Activated gamma-delta T cell treated with anti-CD3 and anti-CD28 coated beads, Interleukin-2, amount 50 U/mL, for 16 hours (primary cell): ENCODE data around the gene RAD54L.
A peak's percentile ranks its signal among the peaks of the same experiment; 100 is the strongest.
"Not testable (repeated sequence)": the region's sequence is repeated elsewhere in the genome, so short reads cannot be mapped to it uniquely, and the experiment has no call there.

Experiments used
- DNase-seq: peaks from one replicate; pipeline ENCODE4 v3.0.0-alpha.2; 2020; ENCODE audit warnings: low read depth

The RAD54L gene

DNA sequence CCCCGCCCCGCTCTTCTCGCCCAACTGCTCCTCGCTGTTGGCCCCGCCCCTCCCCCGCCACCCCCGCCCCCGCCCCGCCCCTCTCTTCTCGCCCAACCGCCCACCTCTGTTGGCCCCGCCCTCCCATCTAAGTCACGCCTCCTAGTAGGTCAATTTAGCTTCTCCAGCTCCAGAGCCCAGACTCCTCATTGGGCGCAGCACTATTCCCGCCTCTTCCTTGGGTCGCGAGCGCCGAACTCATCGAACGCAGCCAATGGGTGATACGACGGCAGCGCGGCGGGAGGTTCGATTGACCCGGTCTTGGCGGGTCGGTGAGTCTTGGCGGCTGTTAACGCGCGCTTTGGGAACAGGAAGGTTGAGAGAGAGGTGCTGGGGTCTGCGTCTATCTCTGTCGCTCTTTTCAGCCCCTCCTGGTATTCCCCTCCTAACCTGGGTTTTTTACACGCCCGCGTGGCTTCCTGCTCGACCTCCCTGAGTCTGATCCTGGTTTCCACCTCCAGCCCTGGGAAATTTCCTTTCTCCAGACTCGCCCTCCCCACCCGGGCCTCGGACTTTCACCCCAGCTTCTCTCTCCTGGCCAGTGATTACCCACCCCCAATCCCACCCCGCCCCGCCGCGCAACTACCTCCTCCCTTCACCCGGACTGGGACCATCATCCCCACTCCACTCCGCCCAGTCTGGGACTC, at the start of gene RAD54L:
TSS of gene RAD54L (plus strand) at position 328 of the 686 bp plus-strand sequence. CDS start 643 bp downstream, outside the sequence.
- DNase-seq, result peak; percentile 93

DNA sequence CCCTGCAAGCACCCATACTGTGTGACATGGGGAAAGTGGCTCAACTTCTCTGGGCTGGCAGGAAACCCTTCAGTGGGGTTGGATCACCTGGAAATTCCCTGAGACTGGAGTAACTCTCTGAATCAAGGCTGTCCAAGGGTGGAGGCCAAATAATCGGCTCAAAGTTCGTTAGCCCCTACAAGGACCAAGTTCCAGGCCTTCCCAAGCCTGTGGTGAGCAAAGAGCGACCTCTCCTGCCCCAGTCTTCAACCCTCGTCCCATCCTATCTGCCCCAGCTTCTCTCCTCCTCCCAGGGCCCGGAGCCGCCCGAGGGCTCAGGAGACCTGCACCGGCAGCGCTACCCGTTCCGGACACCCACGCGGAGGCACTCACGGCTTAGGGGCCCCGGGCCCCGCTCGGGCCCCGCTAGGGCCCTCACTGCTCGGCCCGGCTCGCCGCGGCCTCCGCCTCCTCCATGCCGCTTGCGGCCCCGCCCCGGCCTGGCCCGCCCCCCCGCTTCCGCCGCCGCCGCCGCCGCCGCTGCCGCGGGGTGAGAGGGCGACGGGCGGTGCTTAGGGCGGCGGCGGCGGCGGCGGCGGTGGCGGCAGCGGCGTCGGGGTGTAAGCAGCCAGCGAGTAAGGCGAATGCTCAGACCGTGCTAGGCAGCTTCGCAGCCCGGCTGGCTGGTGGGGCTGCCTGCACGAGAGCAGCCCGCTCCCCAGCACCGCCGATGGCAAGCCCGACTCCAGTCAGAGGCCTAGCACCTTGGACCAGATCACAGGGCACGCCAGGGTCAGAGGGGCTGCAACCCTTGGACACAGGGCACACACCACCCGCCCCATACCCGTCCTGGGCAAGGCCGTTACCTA, 49.4 kb upstream of the RAD54L start, which contains the start of gene POMGNT1:
TSS of gene POMGNT1 (minus strand) at position 471 of the 848 bp plus-strand sequence. CDS start 613 bp downstream, outside the sequence.
- peak; percentile 60 for DNase-seq

DNA sequence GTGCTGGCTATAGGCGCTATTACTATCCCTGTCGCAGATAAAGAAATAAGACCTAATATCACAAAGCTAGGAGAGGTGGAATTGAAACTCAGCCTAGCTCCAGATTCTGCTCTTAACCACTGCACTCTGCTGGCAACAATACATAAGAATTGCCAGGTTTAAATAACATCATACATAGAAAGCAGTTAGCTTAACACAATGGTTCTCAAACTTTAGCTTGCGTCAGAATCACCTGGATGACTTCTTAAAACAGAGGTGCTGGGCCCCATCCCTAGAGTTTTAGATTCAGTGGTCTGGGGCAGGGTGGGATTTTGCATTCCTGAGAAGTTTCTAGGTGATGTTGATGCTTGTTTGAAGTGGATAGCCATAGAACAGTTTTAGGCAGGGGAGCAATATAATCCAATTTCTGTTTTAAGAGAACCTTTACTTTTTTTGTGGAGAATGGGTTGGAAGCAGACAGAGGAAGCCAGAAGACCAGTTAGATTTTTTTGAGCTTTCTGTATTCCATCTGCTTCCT, 48.3 kb upstream of the RAD54L start:
- DNase-seq, result no peak

DNA sequence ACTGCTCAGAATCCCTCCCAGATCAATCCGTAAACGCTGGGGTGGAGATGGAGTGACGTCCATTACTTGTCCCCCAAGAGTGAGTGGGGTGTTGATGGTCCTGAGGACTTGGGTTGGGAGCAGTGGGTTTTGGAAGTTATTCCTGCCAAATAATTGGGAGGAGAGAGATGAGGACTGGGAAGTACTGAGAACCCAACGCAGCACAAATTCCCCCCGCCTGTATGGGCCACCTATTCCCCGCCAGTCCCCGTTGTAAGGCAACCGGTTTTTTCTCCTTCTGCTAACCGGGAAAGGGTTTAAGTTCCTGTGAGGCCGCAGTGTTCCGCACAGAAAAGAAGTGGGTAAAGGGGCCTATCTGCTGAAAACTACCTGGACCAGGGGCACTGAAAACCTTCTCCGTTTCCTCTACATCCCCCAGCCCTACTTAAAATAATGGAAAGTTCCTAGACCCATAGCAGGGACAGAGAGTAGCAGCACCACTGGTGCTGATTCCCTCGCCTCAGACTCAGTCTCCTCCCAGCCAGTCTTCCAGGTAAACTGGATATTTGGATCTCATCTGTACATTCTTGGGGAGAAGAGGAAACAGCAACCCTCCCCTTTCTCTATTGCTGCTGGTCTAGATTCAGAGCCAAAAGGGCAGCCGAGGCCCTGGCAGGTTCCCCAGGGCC, 43.7 kb upstream of the RAD54L start:
- DNase-seq, result no peak

DNA sequence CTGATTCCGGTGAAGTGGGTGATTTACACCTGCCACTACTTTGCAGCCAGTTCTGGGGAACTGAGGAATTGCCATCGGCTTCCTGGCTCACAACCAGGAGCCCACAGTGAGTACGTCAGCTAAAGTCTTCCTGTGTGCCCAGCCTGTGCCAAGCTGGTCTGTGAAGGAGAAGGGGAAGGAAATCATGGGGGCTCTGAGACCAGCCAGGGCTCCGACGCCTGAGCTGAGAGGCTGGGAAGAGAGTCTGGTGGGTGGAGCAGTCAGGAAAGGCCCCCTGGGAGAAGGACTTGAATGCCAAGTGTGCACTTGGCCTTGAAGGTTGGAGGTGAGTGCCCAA, 43.2 kb upstream of the RAD54L start:
- DNase-seq, result no peak

DNA sequence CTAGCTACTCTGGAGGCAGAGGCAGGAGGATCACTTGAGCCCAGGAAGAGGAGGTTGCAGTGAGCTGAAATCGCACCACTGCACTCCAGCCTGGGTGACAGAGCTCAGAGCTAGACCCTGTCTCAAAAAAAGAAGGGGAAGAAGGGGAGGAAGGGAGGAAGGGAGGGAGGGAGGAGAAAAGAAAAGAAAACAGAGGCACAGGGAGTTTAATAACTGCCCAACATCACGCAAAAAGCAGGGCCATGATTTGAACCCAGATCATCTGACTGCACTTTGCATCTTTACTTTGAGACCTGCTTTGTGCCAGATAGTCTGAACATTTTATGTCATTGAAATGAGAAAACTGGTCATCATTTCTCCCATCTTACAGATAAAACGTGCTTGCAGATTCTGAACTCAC, 42.4 kb upstream of the RAD54L start:
- no peak for DNase-seq

DNA sequence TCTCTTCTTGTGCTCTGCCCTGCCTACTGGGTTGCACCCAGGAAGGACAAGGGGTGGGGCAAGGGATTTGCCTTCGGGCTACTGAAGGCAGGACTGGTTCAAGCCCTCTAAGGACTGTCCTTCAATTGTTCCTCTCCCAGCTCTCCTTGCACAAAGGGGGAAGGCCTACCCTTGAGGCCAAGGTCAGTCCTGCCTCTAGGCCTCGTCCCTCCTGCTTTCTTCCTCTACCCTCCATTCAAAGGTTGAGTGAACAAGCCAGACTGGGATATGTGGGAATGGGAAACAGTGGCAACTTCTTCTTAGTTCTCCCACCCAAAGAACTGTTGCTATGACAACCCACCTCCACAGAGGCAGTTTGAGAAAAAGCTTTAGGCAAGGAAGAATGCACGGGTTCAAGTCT, 41.8 kb upstream of the RAD54L start:
- no peak for DNase-seq

DNA sequence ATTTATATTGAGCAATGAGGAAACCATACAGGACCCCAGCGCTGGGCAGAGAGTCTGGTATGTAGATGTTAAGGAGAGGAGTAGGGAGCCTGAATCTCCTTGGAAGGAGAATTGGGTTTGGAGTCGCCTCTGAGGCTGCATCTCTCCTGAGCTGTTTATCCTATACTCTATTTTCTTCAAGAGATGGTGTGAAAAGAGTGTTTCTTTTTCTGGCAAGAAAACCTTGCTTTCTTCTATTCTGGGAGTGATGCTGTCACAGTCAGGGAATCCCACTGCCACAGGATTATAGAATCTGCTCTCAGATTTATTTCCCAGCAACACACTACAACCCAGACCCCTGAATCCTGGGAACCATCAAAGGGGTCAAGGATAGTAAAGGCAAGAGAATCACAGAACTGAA, 41.2 kb upstream of the RAD54L start:
- no peak for DNase-seq

DNA sequence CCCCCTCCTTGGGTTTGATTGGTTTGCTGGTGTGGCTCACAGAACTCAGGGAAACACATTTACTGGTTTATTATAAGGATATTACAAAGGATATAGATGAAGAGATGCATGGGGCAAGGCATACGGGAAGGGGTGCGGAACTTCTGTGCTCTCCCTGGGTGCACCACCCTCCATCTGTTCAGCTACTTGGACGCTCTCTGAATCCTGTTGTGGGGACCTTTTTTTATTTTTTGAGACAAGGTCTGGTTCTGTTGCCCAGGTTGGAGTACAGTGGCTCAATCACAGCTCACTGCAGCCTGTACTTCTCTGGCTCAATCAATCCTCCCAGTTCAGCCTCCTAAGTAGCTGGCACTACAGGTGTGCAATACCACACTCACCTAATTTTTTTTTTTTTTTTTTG, 37.0 kb upstream of the RAD54L start:
- no peak for DNase-seq

DNA sequence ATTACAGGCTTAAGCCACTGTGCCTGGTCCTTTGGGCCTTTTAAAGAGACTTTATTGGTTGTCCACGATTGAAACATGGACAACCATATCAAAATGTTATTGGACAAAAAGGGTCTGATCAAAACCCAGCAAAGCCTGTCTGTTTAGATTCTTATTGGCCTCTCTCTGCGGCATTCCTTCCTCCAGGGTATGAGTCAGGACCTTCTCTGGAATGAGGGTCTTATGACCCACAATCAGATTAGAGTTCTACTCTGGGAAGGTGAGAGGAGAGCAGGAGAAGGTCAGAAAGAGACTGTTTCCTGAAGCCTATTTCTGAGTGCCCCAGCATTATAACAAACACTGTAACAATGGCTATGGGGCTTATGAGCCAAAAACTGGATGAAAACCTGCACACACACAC, 36.5 kb upstream of the RAD54L start:
- DNase-seq, result no peak

DNA sequence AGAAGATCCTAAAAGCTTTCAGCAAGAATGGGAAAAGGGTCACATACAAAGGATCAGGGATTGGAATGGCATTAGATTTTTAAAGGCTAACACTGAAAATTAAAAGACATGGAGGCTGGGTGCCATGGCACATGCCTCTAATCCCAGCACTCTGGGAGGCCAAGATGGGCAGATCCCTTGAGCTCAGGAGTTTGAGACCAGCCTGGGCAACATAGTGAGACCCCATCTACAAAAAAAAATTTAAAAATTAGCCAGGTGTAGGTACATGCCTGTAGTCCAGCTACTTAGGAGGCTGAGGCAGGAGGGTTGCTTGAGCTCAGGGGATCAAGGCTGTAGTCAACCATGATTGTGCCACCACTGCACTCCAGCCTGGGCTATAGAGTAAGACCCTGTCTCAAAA, 32.1 kb upstream of the RAD54L start:
- DNase-seq, result no peak

DNA sequence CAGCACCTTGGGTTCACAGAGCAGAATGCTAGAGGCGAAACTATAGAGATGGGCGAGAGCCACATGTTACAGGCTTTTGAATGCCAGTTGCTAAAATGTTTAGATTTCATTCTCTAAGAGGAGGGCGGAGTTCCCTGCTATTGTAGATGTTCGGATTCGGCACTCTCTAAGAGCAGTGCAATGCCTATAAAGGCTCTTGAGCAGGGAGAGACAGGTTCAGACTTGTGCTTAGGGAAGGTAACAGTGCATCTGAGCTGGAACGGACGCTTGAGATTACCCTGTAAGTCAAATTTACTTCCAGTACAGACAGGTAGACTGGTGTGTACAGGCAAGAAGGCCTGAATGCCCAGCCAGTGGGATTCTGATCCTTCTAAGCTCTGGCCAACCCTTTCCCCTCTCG, 29.1 kb upstream of the RAD54L start:
- no peak for DNase-seq

DNA sequence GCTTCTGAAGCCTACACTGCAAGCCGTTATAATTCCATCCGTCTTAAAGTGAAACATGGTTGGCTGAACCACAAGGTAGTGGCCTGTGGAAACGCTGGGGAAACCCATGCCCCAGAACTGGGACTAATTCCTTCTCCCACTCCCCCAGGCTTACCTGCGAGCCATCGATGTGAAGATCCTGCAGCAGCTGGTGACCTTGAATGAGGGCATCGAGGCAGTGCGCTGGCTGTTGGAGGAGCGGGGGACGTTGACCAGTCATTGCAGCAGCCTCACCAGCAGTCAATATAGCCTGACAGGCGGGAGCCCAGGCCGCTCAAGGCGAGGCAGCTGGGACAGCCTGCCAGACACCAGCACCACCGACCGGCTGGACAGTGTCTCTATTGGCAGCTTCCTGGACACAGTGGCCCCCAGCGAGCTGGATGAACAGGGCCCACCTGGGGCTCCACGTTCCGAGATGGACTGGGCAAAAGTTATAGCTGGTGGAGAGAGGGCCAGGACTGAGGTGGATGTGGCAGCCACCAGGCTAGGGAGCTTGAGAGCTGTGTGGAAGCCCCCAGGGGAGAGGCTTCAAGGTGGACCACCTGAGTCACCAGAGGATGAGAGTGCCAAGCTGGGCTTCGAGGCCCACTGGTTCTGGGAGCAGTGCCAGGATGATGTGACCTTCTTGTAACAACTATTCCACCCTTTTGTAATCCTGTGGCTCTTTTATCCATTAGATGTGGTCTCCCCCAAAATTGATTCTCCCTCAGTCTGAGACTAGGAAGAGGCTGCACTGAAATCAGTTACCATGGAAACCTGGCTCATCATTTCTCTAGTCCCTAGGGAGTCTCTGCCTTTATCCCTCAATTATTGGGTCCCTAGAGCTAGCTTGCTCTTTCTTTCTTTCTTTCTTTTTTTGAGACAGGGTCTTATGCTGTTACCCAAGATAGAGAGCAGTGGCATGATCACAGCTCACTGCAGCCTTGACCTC, 27.7 kb upstream of the RAD54L start:
- DNase-seq, result no peak

DNA sequence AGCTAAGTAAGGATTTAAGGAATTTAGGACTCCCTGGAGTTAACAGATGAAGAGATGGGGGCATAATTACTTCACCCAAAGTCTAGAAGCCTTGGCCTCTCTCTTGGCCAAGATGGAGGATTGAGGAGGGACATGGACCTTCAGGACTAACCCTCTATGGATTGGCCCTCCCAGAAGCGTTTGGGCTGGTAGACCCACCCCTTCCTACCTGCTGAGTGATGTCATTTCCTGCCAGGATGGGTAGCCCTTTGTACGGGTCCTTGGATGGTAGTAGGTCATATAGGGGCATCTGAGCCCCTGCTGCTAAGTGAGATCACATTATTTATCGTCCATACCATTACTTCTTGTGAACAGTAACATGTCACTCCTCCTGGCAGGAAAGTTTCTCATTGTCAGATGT, 26.8 kb upstream of the RAD54L start:
- no peak for DNase-seq

DNA sequence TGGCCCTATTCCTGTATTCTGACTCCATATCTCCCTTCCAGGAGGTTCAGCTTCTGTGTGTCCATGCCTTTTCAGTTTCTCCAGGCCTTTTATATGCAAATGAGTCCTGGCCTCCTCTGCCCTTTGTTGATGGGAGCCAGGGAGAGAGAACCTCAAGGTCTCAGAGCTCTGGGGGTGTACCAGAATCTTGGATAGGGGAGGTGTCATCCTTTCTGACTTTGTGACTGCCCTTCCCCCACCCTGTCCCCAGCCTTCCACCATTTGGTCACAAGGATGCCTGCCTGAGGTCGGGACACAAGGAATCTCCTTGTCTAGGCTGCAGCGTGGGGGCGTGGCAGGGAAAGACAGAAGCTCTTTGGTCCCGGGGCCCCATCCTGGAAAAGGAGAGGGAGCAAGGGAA, 25.8 kb upstream of the RAD54L start:
- no peak for DNase-seq

DNA sequence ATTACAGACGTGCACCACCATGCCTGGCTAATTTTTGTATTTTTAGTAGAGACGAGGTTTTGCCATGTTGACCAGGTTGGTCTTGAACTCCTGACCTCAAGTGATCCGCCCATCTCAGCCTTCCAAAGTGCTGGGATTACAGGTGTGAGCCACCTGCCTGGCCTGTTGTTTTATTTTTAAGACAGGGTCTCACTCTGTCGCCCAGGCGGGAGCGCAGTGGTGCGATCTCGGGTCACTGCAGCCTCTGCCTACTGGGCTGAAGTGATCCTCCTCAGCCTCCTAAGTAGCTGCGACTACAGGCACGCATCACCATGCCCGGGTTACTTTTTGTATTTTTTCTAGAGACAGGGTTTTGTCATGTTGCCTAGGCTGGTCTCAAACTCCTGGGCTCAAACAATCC, 24.5 kb upstream of the RAD54L start:
- not testable (repeated sequence) for DNase-seq

DNA sequence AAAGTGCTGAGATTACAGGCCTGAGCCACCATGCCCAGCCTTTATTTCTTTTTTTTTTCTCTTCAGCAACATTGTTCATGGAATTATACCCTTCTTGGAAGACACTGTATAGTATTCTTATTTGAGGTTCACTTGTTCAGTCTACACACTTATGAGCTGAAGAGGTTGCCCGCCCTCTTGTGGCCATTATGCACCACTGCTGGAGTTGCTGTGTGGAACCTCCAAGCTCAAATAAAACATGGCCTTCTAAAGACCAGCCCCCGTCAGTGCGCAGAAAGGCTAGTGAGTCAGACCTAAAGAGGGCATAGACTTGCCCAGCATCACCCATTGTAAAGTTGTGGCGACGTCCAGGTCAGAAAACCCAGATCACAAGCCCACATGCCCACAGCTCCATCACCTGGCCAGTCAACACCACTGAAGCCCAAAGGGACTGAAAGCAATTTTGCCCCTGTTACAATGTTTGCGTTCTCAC, 24.1 kb upstream of the RAD54L start:
- DNase-seq, result peak; percentile 36

DNA sequence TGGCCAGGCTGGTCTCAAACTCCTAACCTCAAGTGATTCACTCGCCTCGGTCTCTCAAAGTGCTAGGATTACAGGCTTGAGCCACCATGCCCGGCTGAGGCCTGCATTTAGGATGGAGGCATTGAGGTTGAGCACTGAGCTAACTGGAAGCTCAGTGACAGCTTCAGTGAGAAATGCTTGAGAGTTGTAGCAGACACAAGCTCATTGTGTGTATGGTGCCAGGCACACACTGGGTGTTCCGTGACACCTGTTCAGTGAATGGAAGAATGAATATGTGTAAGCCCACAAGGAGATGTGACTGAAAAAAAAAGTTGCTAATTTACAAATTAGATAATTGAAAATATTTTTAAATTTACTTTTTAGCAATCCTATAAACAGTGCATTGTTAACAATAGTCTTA, 22.6 kb upstream of the RAD54L start:
- DNase-seq, result no peak

DNA sequence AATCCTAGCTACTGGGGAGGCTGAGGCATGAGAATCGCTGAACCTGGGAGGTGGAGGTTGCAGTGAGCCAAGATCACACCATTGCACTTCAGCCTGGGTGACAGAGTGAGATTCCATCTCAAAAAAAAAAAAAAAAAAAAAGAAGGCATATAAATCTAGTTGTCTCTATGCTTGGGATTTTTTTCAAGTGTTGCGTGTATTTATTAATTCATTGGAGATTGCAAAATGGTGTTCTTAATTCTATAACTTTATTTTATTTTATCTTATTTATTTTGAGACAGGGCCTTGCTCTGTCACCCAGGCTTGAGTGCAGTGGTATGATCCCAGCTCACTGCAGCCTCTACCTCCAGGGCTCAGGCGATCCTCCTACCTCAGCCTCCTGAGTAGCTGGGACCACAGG, 16.3 kb upstream of the RAD54L start:
- DNase-seq, result not testable (repeated sequence)

DNA sequence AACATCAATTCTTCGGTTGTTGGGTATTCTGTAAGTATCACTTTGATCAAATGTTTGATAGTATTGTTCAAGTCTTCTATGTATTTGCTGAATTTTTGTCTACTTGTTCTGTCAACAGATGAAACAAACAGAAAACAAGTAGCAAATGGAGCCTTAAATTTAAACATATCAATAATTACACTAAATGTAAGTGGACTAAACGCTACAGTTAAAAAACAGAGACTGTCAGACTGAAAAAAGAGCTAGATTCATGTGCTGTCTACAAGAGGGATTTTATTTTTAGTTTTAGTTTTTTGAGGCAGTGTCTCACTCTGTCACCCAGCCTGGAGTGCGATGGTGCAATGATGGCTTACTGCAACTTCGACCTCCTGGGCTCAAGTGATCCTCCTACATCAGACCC, 10.7 kb upstream of the RAD54L start:
- DNase-seq, result no peak

DNA sequence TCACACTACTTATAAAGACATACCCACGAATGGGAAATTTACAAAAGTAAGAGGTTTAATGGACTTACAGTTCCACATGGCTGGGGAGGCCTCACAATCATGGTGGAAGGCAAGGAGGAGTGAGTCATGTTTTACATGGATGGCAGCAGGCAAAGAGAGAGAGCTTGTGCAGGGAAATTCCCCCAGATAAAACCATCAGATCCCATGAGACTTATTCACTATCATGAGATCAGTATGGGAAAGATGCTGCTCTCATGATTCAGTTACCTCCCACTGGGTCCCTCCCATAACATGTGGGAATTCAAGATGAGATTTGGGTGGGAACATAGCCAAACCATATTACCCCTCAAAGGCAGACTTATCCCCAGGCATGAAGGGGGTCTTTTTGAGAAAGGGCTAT, 8.7 kb upstream of the RAD54L start:
- DNase-seq, result not testable (repeated sequence)
